Vagina (tissue), 2 donors: ENCODE data around the gene SNRPA1. TPM values are rescaled to one million over a fixed set of nuclear protein-coding genes. Genes with fewer than 3 reads are reported as not detected.

Experiments used
- DNase-seq, 2 donors: peaks; one replicate each; pipeline ENCODE4 v3.0.0-alpha.2; 2017; ENCODE audit errors: extremely low spot score in 2 of 2
- H3K27ac ChIP-seq: fragments of 200-600 bp; sonication (generic); one replicate; pipeline ENCODE4 v1.5.1; 2019
- H3K27me3 ChIP-seq: fragments of 200-600 bp; sonication (generic); one replicate; pipeline ENCODE4 v1.5.1; 2019
- H3K36me3 ChIP-seq, 2 donors: fragments of 200-600 bp; sonication (generic); one replicate each; pipeline ENCODE4 v1.5.1; 2017 to 2019
- H3K4me1 ChIP-seq: fragments of 200-600 bp; sonication (generic); one replicate; pipeline ENCODE4 v1.5.1; 2019
- H3K4me3 ChIP-seq, 2 donors: fragments of 200-600 bp; sonication (generic); 1 replicate in 1 of 2; 2 replicates in 1 of 2; pipeline ENCODE4 v1.5.1; 2016 to 2019
- H3K9me3 ChIP-seq: fragments of 200-600 bp; sonication (generic); one replicate; pipeline ENCODE4 v1.5.1; 2019
- CTCF ChIP-seq, 3 experiments: fragments of 450-650 bp in 2 of 3; fragments of 200-600 bp in 1 of 3; sonication (generic) in 1 of 3; IDR thresholded peaks; one replicate each; pipeline ENCODE4 v1.5.1; 2017 to 2019; ENCODE audit warnings: antibody characterized with exemption in 3 of 3, mild to moderate bottlenecking in 2 of 3, moderate library complexity in 2 of 3
- POLR2A ChIP-seq, 2 donors: fragments of 450-650 bp; IDR thresholded peaks; one replicate each; pipeline ENCODE4 v1.6.1; 2017; ENCODE audit warnings: antibody characterized with exemption in 2 of 2, mild to moderate bottlenecking in 2 of 2, moderate library complexity in 2 of 2
- POLR2AphosphoS5 ChIP-seq, 2 donors: sonication (generic); formaldehyde crosslinking; IDR thresholded peaks; one replicate each; pipeline ENCODE4 v1.9.0; 2017; ENCODE audit warnings: antibody characterized with exemption in 2 of 2, mild to moderate bottlenecking in 2 of 2, low read depth in 1 of 2; ENCODE audit not compliant: insufficient read depth in 1 of 2
- intact Hi-C: fragments of 100-400 bp; cut with DNase I; formaldehyde crosslinking; loops from one replicate; pipeline ENCODE4 v1.15.1; 2023
- total RNA-seq: library from RNA; depleted of rRNA; stranded (reverse); fragments of >200 nt; gene quantifications from one replicate; pipeline ENCODE4 v1.2.3, GENCODE V29; 2016

The SNRPA1 gene
- total RNA-seq, 1 donor from 2014 or later = 30.7 TPM

GRCh38 chr15:101332061-101332467 lies 37.0 kb upstream of the SNRPA1 start:
- H3K9me3 ChIP-seq = no peaks in the 10 kb centered on the region
- DNase-seq = peak in 1 of 2 donors; percentile 74
- no peaks in the 10 kb centered on the region for H3K27me3 ChIP-seq
- H3K36me3 ChIP-seq = no peaks in the 10 kb centered on the region
- TF ChIP-seq POLR2A (IDR thresholded peaks at IDR 0.05) (no peak), CTCF (IDR thresholded peaks at IDR 0.05) (no peak), POLR2AphosphoS5 (IDR thresholded peaks at IDR 0.05; ENCODE audit: insufficient read depth in 1 of 2, low read depth in 1 of 2) (no peak)
- H3K27ac ChIP-seq = no peak overlapping the region
- H3K4me1 ChIP-seq = no peaks in the 10 kb centered on the region
- intact Hi-C loops = no loop called here
- H3K4me3 ChIP-seq = no peak overlapping the region

GRCh38 chr15:101329867-101330380 lies 34.9 kb upstream of the SNRPA1 start:
- no peaks in the 10 kb centered on the region for H3K9me3 ChIP-seq
- no peak overlapping the region for H3K27ac ChIP-seq
- H3K36me3 ChIP-seq = no peaks in the 10 kb centered on the region
- intact Hi-C loops = no loop called here
- no peaks in the 10 kb centered on the region for H3K4me1 ChIP-seq
- no peak overlapping the region for H3K4me3 ChIP-seq
- TF ChIP-seq POLR2A (IDR thresholded peaks at IDR 0.05) = no peak
- TF ChIP-seq POLR2AphosphoS5 (IDR thresholded peaks at IDR 0.05; ENCODE audit: insufficient read depth in 1 of 2, low read depth in 1 of 2) = no peak
- TF ChIP-seq CTCF (IDR thresholded peaks at IDR 0.05) = no peak
- no peak for DNase-seq
- H3K27me3 ChIP-seq = no peaks in the 10 kb centered on the region

- Histone ChIP-seq H3K36me3 (no peaks in the 10 kb centered on the region), H3K9me3 (no peaks in the 10 kb centered on the region), H3K4me3 (no peak overlapping the region), H3K27ac (no peak overlapping the region), H3K27me3 (no peaks in the 10 kb centered on the region), H3K4me1 (no peaks in the 10 kb centered on the region)
- TF ChIP-seq CTCF (IDR thresholded peaks at IDR 0.05) = no peak
- no peak for TF ChIP-seq POLR2A (IDR thresholded peaks at IDR 0.05)
- TF ChIP-seq POLR2AphosphoS5 (IDR thresholded peaks at IDR 0.05; ENCODE audit: insufficient read depth in 1 of 2, low read depth in 1 of 2) = no peak
- intact Hi-C loops = no loop called here
- peak in 1 of 2 donors; percentile 72 for DNase-seq
Observed at GRCh38 chr15:101329309-101329863, 34.3 kb upstream of the SNRPA1 start.

GRCh38 chr15:101328001-101328400 lies 33.0 kb upstream of the SNRPA1 start:
- intact Hi-C loops = no loop called here
- H3K36me3 ChIP-seq = no peaks in the 10 kb centered on the region
- no peak overlapping the region for H3K27ac ChIP-seq
- no peaks in the 10 kb centered on the region for H3K27me3 ChIP-seq
- no peak for DNase-seq
- no peaks in the 10 kb centered on the region for H3K4me1 ChIP-seq
- no peaks in the 10 kb centered on the region for H3K9me3 ChIP-seq
- no peak overlapping the region for H3K4me3 ChIP-seq
- TF ChIP-seq POLR2A (IDR thresholded peaks at IDR 0.05) = no peak
- TF ChIP-seq CTCF (IDR thresholded peaks at IDR 0.05) = no peak
- TF ChIP-seq POLR2AphosphoS5 (IDR thresholded peaks at IDR 0.05; ENCODE audit: insufficient read depth in 1 of 2, low read depth in 1 of 2) = no peak

- no peaks in the 10 kb centered on the region for H3K36me3 ChIP-seq
- H3K4me3 ChIP-seq = no peak overlapping the region
- no peak overlapping the region for H3K27ac ChIP-seq
- intact Hi-C loops = no loop called here
- no peaks in the 10 kb centered on the region for H3K9me3 ChIP-seq
- H3K4me1 ChIP-seq = no peaks in the 10 kb centered on the region
- no peak for DNase-seq
- no peak for TF ChIP-seq POLR2AphosphoS5 (IDR thresholded peaks at IDR 0.05; ENCODE audit: insufficient read depth in 1 of 2, low read depth in 1 of 2)
- TF ChIP-seq POLR2A (IDR thresholded peaks at IDR 0.05) = no peak
- TF ChIP-seq CTCF (IDR thresholded peaks at IDR 0.05) = no peak
- H3K27me3 ChIP-seq = no peaks in the 10 kb centered on the region
Observed at GRCh38 chr15:101327147-101327740, 32.2 kb upstream of the SNRPA1 start.
